Measurements from ENCODE around the gene CASP9.
"Not testable (repeated sequence)": the region's sequence is repeated elsewhere in the genome, so short reads cannot be mapped to it uniquely, and the experiment has no call there.

CASP9 gene

DNA sequence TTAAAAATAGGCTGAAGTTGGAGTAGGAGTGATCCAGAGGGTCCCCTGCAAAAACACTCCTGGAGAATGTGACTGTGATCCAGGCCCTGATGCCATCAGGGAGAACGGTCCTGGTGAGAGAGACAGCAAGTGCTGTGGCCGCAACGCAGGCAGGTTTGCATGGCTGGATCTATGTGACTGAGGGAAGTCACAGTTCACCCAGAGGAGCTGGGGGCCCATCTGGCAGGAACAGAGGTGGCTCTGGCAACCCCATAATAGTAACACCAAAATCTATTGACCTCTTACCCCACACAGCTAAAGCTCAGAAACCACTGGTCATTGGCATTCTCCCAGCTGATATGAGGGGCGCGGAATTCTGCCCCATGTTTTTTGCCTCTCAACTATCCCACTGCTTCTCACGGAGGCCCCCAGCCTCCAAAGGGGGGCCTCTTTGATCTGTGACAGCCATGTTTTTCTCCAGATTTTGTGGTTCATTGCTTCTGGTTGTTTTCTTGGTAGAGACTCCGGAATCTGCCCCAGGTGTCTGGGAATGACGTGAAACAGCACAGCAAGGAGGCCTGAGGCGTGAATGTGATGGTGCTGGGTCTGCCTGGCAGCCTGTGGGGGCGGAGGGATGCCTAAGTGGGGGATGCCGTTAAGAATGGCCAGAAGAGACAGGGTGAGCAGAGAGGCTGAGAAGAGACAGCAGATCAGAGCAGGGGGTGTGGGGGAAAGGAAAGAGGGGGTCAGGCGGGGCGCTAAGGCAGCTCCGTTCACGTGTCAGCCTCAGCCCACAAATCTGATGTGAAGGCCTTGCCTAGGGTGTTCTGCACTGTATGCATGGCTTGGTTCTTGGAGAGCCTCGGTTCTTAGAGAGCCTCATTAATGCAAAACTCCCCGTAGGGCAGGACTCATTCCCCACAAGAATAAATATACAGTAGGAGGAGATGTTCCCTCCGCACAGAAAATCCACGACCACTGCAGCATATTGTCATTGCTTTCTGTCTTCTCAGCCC lies 23.5 kb downstream of the CASP9 start:
- no peak for DNase-seq (ENCODE audit: low read depth)

DNA sequence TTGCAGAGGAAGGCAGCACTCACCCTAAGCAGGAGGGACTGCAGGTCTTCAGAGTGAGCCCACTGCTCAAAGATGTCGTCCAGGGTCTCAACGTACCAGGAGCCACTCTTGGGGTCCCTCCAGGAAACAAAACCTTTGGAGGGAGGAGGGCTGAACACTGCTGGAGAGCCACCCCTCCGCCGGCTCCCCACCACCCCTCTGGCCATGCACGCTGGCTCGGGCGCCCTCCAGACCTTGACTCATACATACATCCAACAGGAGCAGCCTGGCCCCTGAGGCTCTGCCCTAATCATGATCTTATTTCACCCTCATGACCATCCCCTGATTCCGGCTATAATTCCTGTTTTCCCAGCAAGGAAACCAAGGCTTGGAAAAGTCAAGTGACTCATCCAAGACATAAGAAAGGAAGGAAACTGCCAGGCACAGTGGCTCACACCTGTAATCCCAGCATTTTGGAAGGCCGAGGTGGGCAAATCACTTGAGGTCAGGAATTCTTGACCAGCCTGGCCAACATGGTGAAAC lies 30.1 kb downstream of the CASP9 start:
- no peak for DNase-seq (ENCODE audit: low read depth)

DNA sequence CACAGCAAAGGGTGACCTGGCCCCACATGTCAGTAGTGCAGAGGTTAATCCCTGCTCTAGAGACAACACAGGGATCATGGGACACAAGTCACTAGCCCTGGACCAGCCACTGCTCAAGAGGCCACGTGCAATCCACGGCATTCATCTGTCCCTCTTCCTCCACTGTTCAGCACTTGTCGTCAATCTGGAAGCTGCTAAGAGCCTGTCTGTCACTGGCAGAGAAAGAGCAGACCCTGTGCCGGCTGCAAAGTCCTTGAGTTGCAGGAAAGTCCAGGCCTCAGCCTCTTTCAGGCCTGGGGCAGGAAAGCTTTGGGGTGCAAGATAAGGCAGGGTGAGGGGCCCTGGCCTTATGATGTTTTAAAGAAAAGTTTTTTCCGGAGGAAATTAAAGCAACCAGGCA lies 31.4 kb downstream of the CASP9 start:
- DNase-seq (ENCODE audit: low read depth): no peak

DNA sequence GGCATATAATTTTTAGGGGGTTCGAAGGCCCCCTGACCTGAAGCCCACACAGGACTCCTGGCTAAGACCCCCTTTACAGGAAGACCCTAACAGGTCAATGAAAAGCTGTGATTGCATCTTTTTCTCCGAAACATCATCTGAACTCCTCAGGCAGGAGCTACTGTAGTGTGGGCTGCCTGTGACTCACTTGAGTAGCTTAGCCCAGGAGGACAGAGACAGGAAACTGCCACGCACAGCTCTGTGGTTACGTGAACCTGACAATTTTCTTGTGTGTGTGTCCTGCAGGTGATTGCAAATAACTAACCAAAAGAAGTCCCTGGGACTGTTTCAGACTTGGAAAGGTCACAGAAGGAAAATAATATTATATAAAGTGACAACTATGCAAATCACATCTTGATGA lies 33.0 kb downstream of the CASP9 start:
- DNase-seq (ENCODE audit: low read depth): not testable (repeated sequence)

DNA sequence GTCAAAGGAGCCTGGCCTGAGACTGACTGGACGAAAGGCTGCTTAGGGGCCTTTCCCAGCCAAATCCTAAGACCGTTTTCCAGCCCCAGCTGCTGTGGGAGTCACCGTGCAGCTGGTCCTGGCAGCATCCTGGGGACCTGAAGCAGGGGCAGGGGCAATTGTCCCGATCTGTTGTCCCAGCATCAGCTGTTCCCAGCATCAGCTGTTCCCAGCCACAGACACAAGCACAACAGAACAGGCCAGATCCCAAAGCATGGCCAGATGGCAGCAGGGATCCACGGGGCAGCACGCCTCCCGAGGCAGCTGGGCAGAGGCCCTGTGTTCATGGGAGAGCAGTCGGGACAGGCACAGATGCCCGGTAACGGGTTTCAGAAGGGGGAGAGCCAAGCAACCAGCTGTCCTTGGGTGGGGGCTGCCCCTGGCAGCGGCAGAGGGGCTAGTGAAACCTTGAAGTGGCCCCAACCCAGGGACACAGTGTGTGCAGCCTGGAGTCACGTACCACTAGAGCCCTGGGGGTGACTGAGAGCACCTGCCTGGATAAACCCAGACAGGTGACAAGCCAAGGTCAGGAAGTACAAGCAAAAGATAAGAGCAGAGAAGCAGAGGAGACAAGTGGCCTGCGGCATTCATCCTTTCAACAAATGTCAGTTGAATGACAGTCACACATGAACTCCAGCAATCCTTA lies 34.8 kb downstream of the CASP9 start:
- DNase-seq (ENCODE audit: low read depth): no peak

DNA sequence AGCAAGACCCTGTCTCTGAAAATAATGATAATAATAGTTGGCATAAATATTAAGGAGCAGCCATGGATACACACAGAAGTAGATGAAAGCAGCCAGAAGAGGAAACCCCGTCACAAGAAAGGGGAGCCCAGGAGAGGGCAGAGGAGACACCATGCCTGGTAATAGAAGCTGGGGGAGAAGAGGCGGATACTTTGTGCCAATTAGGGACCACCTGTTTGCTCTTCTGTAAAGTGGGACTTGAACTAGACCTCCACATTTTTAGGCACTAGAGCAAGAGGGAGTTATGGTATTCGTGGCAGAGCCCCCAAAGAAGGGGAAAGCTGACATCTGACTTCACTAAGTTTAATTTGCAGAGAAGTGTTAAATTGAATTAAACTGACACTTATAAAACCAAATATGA lies 35.6 kb downstream of the CASP9 start:
- no peak for DNase-seq (ENCODE audit: low read depth)

DNA sequence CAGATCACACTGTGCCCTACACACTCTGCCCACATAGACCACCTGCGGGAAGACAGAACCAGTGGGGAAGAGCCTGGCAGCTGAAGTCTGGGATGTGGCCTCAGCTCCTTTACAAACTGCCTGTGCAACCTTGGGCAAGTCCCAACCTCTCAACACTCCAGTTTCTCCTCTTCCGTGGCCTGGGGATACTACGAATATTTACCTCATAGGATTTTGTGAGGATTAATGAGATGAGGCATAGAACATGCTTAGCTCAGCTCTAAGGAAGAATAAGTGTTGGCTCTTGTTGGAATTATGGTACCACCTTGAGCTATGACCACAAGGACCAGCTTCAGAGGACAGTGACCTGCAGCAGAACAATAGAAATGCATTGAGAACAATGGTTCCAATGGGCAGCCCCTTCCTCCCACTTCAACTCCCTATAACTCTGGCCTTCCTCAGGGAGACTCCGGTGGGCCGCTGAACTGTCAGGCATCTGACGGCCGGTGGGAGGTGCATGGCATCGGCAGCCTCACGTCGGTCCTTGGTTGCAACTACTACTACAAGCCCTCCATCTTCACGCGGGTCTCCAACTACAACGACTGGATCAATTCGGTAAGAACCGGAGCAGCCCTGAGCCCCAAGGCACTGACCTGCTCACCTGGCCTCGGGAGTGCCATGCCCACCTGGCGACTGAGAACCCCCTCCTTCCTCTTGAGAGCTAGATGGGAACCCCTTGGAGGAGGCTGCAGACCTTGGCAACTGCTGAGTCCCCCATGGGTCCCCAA lies 37.0 kb downstream of the CASP9 start:
- DNase-seq (ENCODE audit: low read depth): not testable (repeated sequence)

DNA sequence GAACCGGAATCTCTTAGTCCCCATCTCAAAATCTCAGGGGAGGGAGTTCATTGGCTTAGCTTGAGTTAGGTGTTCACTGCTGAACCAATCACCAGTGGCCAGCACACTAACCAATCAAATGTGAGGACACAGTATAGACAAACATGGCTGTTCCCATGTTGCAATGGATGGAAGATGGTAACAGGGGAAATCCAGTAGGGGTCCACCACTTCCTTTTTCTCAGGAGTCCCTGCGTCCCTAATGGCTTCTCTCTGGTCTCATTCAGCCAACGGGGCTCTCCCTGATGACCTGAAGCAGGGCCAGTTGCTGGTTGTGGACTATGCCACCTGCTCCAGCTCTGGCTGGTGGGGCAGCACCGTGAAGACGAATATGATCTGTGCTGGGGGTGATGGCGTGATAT lies 38.4 kb downstream of the CASP9 start:
- no peak for DNase-seq (ENCODE audit: low read depth)

DNA sequence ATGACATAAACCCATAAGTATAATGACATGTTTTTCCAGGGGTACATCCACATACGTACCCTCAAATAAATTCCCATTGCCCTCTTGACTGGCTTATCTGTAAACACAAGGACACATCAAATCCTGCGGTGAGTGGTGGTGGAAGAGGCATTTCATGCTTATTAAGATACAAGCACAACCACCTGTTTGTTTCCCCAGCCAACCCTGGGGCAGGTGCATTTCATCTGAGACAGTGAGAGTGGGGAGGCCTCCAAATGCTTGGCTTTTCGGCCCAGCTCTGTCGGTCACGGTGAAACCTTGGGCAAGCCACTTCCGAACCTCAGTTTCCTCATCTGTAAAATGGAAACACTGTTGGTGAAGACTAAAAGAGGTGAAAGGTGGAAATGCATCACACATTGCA lies 39.6 kb downstream of the CASP9 start:
- not testable (repeated sequence) for DNase-seq (ENCODE audit: low read depth)

DNA sequence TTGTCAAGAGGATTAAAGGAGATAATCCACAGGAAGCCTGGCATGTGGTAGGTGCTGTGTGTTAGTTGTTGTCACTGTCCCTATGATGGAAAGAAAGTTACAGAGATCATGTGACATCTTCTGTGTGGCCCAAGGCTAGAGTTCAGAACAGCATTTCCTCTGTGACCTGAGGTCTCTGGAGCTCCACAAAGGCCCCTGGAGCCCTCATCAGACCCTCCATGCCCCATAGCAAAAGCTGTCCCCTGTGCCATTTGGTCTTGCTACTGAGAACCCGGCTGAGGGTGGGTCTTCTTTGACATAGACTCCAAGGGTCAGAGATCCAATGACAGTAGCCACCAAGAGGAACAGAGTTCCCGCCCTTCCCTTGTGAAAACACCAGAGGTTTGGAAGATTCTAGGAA lies 40.0 kb downstream of the CASP9 start:
- no peak for DNase-seq (ENCODE audit: low read depth)

DNA sequence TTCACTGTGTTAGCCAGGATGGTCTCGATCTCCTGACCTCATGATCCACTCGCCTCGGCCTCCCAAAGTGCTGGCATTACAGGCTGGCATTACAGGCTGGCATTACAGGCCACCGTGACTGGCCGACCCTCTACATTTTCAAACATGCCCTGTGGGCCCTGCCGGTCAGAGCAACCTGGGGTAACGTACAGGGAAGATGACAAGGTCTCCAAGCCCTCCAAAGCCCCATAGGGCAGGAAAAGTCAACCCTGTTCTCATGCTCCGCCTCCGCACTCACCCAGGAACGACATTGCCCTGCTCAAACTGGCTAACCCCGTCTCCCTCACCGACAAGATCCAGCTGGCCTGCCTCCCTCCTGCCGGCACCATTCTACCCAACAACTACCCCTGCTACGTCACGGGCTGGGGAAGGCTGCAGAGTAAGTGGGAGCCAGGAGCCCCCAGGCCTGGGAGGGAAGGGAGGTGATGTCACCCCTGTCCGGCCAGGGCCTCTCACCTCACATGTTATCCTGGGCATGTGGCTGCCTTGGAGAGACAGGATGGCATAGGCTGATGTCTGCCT lies 41.0 kb downstream of the CASP9 start:
- not testable (repeated sequence) for DNase-seq (ENCODE audit: low read depth)

DNA sequence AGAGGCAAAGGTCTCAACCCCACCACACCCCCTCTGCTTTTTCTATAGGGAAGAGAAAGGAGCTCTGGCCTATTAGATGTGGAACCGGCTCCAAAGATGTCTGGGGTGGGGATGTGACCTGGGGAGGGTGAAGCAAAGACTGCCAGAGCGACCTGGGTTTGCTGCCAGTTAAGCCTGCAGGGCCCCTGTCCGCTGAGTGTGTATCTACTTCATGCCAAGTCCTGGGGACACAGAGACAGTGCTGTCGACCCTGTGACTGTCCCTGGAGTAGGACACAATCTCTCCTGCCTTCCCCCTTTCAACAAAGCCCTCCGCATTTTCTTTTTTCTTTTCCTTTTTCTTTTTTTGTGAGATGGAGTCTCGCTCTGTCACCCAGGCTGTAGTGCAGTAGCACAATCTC lies 41.6 kb downstream of the CASP9 start:
- DNase-seq (ENCODE audit: low read depth): not testable (repeated sequence)

DNA sequence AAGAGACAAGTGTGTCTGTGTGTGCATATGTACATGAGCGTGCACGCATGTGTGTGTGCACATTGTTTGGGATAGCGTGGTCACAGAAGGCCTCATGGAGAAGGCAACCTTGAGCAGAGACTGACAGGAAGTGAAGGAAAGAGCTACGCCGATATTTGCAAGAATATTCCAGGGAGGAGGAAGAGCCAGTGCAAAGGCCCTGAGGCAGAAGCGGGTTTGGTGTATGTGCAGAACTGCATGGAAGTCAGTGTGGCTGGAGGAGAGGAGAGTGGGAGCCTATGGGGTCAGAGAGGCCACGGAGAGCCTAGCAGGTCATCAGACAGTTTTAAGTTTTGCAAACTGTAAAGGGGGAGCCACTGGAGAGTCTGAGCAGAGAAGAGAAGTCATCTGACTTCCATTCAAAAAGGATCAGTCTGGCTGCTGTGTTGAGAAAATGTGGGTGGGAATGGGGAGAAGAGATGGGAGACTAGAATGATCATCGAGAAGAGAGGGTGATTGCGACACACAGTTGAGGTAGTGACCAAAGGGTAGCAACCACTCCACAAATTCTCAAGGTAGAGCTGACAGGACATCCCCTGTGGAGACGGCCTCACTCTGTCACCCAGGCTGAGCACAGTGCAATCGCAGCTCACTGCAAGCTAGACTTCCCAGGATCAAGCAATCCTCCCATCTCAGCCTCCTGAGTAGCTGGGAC lies 44.2 kb downstream of the CASP9 start:
- DNase-seq (ENCODE audit: low read depth): no peak

DNA sequence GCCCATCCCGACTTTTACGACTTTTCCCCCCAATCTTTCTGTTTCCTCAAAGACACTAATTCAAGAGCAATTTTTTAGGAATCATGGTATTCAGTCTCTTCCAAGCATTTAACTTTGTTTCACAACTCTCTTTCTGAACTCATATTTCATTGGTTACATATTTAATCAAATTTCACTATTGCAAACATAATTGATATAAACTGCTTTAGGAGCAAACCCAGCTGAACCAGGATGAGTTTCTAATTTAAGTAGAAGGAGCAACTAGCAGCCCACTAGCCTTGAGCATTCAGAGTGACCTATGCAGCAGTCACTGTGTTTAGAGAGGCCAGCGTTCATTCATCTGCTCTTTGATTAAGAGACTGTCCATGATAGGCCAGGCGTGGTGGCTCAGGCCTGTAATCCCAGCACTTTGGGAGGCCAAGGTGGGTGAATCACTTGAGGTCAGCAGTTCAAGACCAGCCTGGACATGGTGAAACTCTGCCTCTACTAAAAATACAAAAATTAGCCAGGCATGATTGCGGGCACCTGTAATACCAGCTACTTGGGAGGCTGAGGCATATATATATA lies 46.3 kb downstream of the CASP9 start:
- no peak for DNase-seq (ENCODE audit: low read depth)

DNA sequence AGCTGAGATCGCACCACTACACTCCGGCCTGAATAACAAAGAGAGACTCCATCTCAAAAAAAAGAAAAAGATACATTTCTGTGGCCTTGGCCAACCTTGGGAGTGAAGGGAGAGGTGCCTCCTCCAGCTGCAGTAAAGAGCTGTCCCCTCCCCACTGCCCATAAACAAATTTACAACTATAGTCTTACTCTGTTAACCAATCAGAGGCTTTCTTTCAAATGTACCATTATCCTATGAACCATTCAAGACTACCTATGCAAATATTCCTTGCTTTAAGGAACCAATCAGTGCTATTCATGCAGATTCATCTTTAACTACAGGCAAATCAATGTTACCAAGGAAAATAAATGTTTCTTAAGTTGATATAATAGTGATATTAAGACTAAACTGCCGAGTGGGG lies 47.1 kb downstream of the CASP9 start:
- DNase-seq (ENCODE audit: low read depth): no peak

DNA sequence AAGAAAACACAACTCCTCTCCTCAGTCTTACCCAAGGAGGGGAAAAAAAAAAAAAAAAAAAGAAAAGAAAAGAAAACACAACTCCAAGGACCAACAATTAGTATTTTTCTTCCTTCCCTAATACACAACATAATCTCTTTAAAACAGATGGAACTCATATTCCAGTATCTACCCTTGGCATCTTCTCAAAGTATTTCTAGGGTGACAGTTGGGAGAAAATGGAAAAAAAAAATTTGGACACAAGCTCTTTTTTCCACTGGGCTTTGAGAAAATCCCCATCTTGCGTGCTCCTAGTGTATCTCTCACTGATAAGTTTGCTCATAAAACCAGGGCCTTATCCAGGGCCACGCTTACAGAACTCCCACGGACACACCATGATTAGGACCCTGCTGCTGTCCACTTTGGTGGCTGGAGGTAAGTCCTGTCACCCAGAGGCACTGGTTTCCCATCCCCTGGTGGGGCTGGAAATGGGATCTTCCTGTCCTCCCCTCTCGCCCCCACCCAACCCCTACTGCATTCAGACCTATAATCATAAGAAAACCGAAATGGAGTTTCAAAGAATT lies 48.2 kb downstream of the CASP9 start, which contains the start of gene CELA2B:
Gene CELA2B (plus strand): TSS at position 353 of the 563 bp plus-strand sequence. CDS start 22 bp downstream, at position 375.
- DNase-seq (ENCODE audit: low read depth): no peak

DNA sequence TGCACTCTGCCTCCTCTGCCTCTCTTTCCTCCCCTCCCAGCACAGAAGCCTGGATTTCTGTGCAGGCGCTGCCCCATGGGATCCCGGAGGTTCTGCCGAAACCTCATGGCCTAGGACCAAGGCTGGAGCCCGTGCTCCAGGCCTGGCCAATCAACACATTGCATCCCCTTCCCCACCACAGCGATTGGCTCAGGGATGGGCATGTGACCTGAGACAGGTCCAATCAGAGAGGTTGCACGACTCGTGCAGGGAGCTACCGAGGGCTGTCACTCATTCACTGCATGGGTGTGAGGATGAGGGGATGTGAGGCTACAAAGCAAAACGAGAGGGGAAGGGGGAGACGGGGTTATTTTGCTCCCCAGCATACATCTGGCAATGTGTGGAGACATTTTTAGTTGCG lies 51.4 kb downstream of the CASP9 start:
- DNase-seq (ENCODE audit: low read depth): no peak

DNA sequence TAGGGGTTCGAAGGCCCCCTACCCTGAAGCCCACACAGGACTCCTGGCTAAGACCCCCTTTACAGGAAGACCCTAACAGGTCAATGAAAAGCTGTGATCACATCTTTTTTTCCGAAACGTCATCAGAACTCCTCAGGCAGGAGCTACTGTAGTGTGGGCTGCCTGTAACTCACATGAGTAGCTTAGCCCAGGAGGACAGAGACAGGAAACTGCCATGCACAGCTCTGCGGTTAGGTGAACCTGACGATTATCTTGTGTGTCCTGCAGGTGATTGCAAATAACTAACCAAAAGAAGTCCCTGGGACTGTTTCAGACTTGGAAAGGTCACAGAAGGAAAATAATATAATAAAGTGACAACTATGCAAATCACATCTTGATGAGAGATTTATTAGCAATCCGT lies 52.3 kb downstream of the CASP9 start:
- DNase-seq (ENCODE audit: low read depth): not testable (repeated sequence)

DNA sequence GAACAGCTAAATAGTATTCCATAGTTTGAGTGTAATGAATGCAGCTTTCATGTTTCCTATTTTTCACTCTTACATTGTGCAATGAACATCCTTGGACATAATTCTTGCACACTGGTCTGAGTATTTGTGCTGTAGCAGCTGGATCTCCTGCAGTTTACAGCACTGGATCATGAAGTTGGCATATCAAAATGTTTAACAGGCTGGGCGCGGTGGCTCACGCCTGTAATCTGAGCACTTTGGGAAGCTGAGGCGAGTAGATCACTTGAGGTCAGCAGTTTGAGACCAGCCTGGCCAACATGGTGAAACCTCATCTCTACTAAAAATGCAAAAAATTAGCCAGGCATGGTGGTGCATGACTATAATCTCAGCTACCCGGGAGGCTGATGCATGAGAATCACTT lies 52.9 kb downstream of the CASP9 start:
- not testable (repeated sequence) for DNase-seq (ENCODE audit: low read depth)

DNA sequence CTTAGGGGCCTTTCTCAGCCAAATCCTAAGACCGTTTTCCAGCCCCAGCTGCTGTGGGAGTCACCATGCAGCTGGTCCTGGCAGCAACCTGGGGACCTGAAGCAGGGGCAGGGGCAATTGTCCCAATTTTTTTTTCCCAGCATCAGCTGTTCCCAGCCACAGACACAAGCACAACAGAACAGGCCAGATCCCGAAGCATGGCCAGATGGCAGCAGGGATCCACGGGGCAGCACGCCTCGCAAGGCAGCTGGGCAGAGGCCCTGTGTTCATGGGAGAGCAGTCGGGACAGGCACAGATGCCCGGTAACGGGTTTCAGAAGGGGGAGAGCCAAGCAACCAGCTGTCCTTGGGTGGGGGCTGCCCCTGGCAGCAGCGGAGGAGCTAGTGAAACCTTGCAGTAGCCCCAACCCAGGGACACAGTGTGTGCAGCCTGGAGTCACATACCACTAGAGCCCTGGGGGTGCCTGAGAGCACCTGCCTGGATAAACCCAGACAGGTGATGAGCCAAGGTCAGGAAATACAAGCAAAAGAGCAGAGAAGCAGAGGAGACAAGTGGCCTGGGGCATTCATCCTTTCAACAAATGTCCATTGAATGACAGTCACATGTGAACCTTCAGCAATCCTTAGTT lies 54.1 kb downstream of the CASP9 start:
- DNase-seq (ENCODE audit: low read depth): not testable (repeated sequence)
